Smooth muscle cell (in vitro differentiated cells): Measurements from ENCODE around the gene RAB1A. TPM values are rescaled to one million over a fixed set of nuclear protein-coding genes. Genes with fewer than 3 reads are reported as not detected.

Experiments
- DNase-seq: peaks from one replicate; lab custom pipeline; 2025; ENCODE audit not compliant: unreplicated experiment; lab: John Stamatoyannopoulos, UW
- H2AFZ ChIP-seq: fragments of 200-600 bp; sonication (generic); 2 replicates; pipeline ENCODE4 v1.6.0; 2016; ENCODE audit warnings: antibody characterized with exemption, low read depth, mild to moderate bottlenecking
- H3F3A ChIP-seq: fragments of 200-600 bp; sonication (generic); 2 replicates; pipeline ENCODE4 v1.6.0; 2017; ENCODE audit warnings: antibody characterized with exemption, low read depth
- H3K27ac ChIP-seq: fragments of 200-600 bp; sonication (generic); 2 replicates; pipeline ENCODE4 v1.5.1; 2016; ENCODE audit warnings: low read depth, mild to moderate bottlenecking
- H3K27me3 ChIP-seq: fragments of 200-600 bp; sonication (generic); 2 replicates; pipeline ENCODE4 v1.6.1; 2016; ENCODE audit warnings: low read depth, mild to moderate bottlenecking
- H3K36me3 ChIP-seq: fragments of 200-600 bp; sonication (generic); 2 replicates; pipeline ENCODE4 v1.5.1; 2016; ENCODE audit warnings: low read depth
- H3K4me1 ChIP-seq: fragments of 200-600 bp; sonication (generic); 2 replicates; pipeline ENCODE4 v1.5.1; 2016; ENCODE audit warnings: low read depth
- H3K4me2 ChIP-seq: fragments of 200-600 bp; sonication (generic); 2 replicates; pipeline ENCODE4 v1.6.0; 2016; ENCODE audit warnings: mild to moderate bottlenecking
- H3K4me3 ChIP-seq: fragments of 200-600 bp; sonication (generic); 2 replicates; pipeline ENCODE4 v1.5.1; 2016; ENCODE audit warnings: mild to moderate bottlenecking
- H3K79me2 ChIP-seq: fragments of 200-600 bp; sonication (generic); 2 replicates; pipeline ENCODE4 v1.6.0; 2016; ENCODE audit warnings: low read depth, mild to moderate bottlenecking
- H3K9ac ChIP-seq: fragments of 200-600 bp; sonication (generic); 2 replicates; pipeline ENCODE4 v1.6.0; 2016; ENCODE audit warnings: low read depth
- H3K9me3 ChIP-seq: fragments of 200-600 bp; sonication (generic); replicated peaks from 2 replicates; pipeline ENCODE4 v1.5.1; 2016; ENCODE audit warnings: low read depth
- H4K20me1 ChIP-seq: fragments of 200-600 bp; sonication (generic); 2 replicates; pipeline ENCODE4 v1.6.0; 2016; ENCODE audit warnings: low read depth
- WGBS: methylation state at CpG from one replicate; pipeline ENCODE4 v1.1.7; 2016; ENCODE audit warnings: low lambda C conversion rate; 5-methylcytosine and 5-hydroxymethylcytosine counted together
- polyA plus RNA-seq: library from polyadenylated mRNA; unstranded; fragments of >200 nt; fragmentation: Nextera tagmentation; extraction: Ambion mirVana; gene quantifications from 2 replicates; pipeline ENCODE4 v1.2.1, GENCODE V29; 2016
- total RNA-seq: library from RNA; depleted of rRNA; stranded (reverse); fragments of >200 nt; gene quantifications from 2 replicates; pipeline ENCODE4 v1.2.3, GENCODE V29; 2014
- TF ChIP-seq, protein P1 (sequence below): fragments of 200-600 bp; sonication (generic); IDR thresholded peaks from 2 replicates; pipeline ENCODE4 v1.5.1; 2017; ENCODE audit warnings: borderline replicate concordance, mild to moderate bottlenecking, antibody characterized with exemption; ENCODE audit not compliant: insufficient read depth, poor library complexity, severe bottlenecking

Gene RAB1A
- total and polyA plus RNA-seq, 2 experiments from 2014 or later, result 250 to 361 TPM

DNA sequence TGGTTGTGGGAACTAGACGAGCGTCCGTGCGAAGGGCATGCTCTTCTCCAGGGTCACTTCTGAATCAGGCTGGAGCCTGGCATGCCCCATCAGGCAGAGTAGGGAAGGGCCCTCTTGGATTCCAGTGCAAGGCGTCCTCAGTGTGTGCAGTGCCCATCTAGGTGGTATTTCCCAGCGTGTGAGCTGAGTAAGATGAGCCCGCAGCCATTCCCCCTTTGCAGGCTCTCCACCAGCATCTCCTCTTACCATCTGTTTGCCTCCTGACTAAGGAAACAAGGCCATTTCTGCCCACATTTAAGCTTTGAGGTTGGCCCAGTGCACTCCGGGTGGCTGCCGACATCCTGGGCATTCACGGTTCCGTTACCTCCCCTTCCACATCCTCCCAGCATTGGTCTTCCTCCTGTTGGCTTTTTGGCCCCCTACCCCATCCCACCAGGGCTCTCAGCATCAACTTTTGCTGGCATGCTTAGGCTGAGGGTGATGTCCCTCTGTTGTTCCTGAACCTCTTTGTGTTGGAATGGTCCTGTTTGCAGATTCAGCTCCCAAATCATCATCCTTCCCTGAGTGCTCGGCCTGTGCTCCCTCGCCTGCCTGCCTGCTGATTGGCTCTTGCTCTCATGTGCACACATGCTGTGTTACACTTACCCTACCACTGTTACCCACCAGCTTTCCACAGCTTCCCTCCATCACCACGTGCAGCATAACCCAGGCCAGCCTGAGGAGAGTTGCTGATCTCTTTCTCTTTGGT is 61.9 kb downstream of the RAB1A start:
- 94% methylated on average over 14 of the region's 14 CpGs for WGBS
- no peak overlapping the region for H3K27ac ChIP-seq
- H3K36me3 ChIP-seq, result no peaks in the 10 kb centered on the region
- H3K27me3 ChIP-seq, result no peaks in the 10 kb centered on the region
- TF ChIP-seq, protein P1, sequence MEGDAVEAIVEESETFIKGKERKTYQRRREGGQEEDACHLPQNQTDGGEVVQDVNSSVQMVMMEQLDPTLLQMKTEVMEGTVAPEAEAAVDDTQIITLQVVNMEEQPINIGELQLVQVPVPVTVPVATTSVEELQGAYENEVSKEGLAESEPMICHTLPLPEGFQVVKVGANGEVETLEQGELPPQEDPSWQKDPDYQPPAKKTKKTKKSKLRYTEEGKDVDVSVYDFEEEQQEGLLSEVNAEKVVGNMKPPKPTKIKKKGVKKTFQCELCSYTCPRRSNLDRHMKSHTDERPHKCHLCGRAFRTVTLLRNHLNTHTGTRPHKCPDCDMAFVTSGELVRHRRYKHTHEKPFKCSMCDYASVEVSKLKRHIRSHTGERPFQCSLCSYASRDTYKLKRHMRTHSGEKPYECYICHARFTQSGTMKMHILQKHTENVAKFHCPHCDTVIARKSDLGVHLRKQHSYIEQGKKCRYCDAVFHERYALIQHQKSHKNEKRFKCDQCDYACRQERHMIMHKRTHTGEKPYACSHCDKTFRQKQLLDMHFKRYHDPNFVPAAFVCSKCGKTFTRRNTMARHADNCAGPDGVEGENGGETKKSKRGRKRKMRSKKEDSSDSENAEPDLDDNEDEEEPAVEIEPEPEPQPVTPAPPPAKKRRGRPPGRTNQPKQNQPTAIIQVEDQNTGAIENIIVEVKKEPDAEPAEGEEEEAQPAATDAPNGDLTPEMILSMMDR, result no peak
- H3K4me3 ChIP-seq, result no peak overlapping the region
- no peak overlapping the region for H3K9ac ChIP-seq
- no peak overlapping the region for H3K4me2 ChIP-seq
- H2AFZ ChIP-seq, result no peak overlapping the region
- no peak for DNase-seq
- peaks cover 78% of the 10 kb centered on the region for H4K20me1 ChIP-seq
- peaks cover 22% of the 10 kb centered on the region for H3F3A ChIP-seq
- H3K79me2 ChIP-seq, result peaks cover 12% of the 10 kb centered on the region
- H3K4me1 ChIP-seq, result peaks cover 13% of the 10 kb centered on the region
- no peaks in the 10 kb centered on the region for H3K9me3 ChIP-seq

DNA sequence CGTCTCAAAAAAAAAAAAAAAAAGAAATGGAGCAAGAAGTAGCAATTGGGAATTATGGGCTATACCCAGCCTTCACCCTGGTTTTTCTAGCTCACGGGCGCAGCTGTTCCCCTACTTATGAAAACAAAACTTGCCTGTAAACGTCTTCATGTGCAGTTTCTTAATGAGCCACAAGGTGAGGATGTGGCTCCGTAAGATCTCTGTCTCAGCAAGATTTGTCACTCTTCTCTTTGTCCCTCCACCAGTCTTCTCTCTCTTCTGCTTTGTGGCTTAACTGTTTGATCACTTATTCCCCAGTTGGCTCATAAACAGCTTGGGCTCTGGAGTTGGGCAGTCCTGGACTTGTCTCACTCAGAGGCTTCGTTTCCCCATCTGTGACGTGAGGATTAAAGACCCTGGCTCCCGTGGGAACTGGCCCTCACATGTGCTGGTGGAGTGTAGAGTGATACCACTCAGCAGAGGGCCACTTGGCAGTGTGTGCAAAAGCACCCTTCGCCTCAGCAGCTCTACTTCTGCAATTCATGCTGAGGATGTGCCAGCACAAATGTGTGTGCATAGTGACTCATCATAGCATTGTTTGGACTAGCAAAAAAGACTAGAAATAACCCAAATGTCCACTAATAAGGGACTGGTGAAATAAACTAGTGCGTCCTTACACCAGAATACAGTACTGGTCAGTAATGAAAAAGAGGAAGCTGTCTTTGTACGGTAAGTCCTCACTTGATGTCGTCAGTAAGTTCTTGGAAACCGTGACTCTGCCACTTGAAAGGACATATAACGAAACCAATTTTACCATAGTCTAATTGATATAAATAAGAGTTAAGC is 65.0 kb downstream of the RAB1A start:
- Histone ChIP-seq H3K27me3 (no peaks in the 10 kb centered on the region), H3K9me3 (no peaks in the 10 kb centered on the region), H3K4me2 (peak overlapping the region; percentile 64), H3K79me2 (peaks cover 29% of the 10 kb centered on the region), H3K9ac (no peak overlapping the region), H3K4me3 (no peak overlapping the region), H3K36me3 (no peaks in the 10 kb centered on the region), H4K20me1 (peaks cover 92% of the 10 kb centered on the region), H3K4me1 (peaks cover 16% of the 10 kb centered on the region), H3K27ac (peak overlapping the region; percentile 73), H3F3A (peaks cover 11% of the 10 kb centered on the region), H2AFZ (no peak overlapping the region)
- TF ChIP-seq, protein P1, result peak; percentile 53
- WGBS, result 54% methylated on average over 14 of the region's 14 CpGs
- no peak for DNase-seq

DNA sequence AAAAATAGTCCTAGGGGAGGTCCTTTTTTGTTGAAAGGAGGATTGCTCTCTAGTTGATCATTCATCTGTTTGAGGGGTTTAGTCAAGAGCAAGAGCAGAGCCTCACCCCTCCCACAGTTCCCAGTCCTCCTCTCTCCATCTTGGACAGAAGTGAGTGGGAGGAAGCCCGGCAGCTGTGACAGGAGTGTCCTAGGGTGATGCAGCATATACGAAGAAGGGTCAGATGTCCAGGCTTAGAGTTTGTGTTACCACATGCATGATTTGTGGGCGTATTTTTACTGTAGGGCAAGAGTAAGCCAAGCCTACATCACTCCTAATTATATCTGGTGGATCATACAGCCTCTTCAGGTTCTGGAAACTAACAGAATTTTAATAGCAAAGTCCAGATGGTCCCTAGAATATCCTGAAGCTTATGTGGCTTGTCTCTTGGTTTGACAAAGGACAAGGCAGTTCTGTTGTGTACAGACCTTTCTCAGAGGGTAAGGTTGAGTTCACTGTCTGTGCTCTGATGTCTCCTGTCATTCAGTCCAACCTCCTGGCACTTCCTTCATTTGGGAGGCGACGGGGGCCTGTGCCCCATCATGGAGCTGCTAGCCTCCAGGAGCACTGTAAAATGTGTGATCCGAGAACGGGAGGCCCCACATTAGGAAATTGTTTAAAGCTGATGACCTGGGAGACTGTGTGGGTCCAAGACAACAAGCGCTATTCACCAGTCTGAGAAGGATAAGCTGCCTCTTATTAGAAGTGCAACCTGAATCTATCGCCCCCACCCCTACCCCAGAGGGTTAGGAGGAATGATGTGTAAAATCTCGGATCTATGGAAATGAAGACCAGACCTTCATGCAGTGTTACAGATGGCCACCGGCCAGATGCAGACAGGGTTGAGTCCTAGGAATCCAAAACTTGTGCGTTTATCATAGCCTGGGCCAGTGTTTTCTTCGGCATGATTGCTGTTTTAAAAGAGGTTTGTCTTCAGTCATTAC is 66.8 kb downstream of the RAB1A start:
- Histone ChIP-seq H3K4me3 (no peak overlapping the region), H3K9me3 (no peaks in the 10 kb centered on the region), H3K4me2 (peak overlapping the region; percentile 39), H3K27ac (peak overlapping the region; percentile 31), H2AFZ (no peak overlapping the region), H3F3A (peaks cover 11% of the 10 kb centered on the region), H3K27me3 (no peaks in the 10 kb centered on the region), H4K20me1 (peaks cover 89% of the 10 kb centered on the region), H3K4me1 (peaks cover 16% of the 10 kb centered on the region), H3K36me3 (no peaks in the 10 kb centered on the region), H3K79me2 (peaks cover 37% of the 10 kb centered on the region), H3K9ac (no peak overlapping the region)
- WGBS, result 65% methylated on average over 13 of the region's 13 CpGs
- TF ChIP-seq, protein P1, result no peak
- no peak for DNase-seq
